OCI-LY1 (cell line): Measurements from ENCODE around the gene CCDC102B.

Source experiments
- H2AFZ ChIP-seq: fragments of 200-600 bp; sonication (generic), shearing (Covaris generic); 2 replicates; pipeline ENCODE4 v1.6.0; 2014; ENCODE audit warnings: antibody characterized with exemption, mild to moderate bottlenecking, low read length
- H3F3A ChIP-seq: fragments of 200-600 bp; sonication (generic), shearing (Covaris generic); 2 replicates; pipeline ENCODE4 v1.6.0; 2014; ENCODE audit warnings: mild to moderate bottlenecking, antibody characterized with exemption, low read length, moderate library complexity; ENCODE audit not compliant: insufficient read depth
- H3K27ac ChIP-seq: fragments of 200-600 bp; sonication (generic); 2 replicates; pipeline ENCODE4 v1.5.1; 2014; ENCODE audit warnings: low read length, mixed run types, mild to moderate bottlenecking, low read depth; ENCODE audit not compliant: poor library complexity, severe bottlenecking
- H3K27me3 ChIP-seq: fragments of 200-600 bp; sonication (generic); 2 replicates; pipeline ENCODE4 v1.6.0; 2014; ENCODE audit warnings: antibody characterized with exemption, mild to moderate bottlenecking, low read length, moderate library complexity; ENCODE audit not compliant: insufficient read depth
- H3K36me3 ChIP-seq: fragments of 200-600 bp; sonication (generic); 2 replicates; pipeline ENCODE4 v1.6.1; 2014; ENCODE audit warnings: mild to moderate bottlenecking, antibody characterized with exemption, low read length, moderate library complexity, mixed read lengths; ENCODE audit not compliant: insufficient read depth
- H3K4me1 ChIP-seq: fragments of 200-600 bp; sonication (generic); 2 replicates; pipeline ENCODE4 v1.5.1; 2014; ENCODE audit warnings: mild to moderate bottlenecking, low read length, moderate library complexity; ENCODE audit not compliant: insufficient read depth, severe bottlenecking
- H3K4me2 ChIP-seq: fragments of 200-600 bp; sonication (generic), shearing (Covaris generic); 2 replicates; pipeline ENCODE4 v1.6.1; 2014; ENCODE audit warnings: low read length
- H3K4me3 ChIP-seq: fragments of 200-600 bp; sonication (generic); 2 replicates; pipeline ENCODE4 v1.5.1; 2014; ENCODE audit warnings: low read length, low read depth, mild to moderate bottlenecking, mixed read lengths; ENCODE audit not compliant: poor library complexity, severe bottlenecking
- H3K79me2 ChIP-seq: fragments of 200-600 bp; shearing (Covaris generic); 2 replicates; pipeline ENCODE4 v1.6.1; 2016; ENCODE audit warnings: mixed run types, low read length, mixed read lengths; ENCODE audit not compliant: insufficient read depth
- H3K9ac ChIP-seq: fragments of 200-600 bp; sonication (generic), shearing (Covaris generic); 2 replicates; pipeline ENCODE4 v1.6.1; 2014; ENCODE audit warnings: mild to moderate bottlenecking, low read length, mixed read lengths
- H3K9me2 ChIP-seq: fragments of 200-600 bp; sonication (generic), shearing (Covaris generic); 2 replicates; pipeline ENCODE4 v1.6.1; 2014; ENCODE audit warnings: low read depth, mild to moderate bottlenecking, low read length, mixed read lengths
- H3K9me3 ChIP-seq: fragments of 200-600 bp; shearing (Covaris generic); 2 replicates; pipeline ENCODE4 v1.6.1; 2014; ENCODE audit warnings: low read length, mixed read lengths
- H4K20me1 ChIP-seq: fragments of 200-600 bp; sonication (generic), shearing (Covaris generic); 2 replicates; pipeline ENCODE4 v1.6.0; 2016; ENCODE audit warnings: mild to moderate bottlenecking, low read length; ENCODE audit not compliant: insufficient read depth
- CTCF ChIP-seq: fragments of 200-600 bp; sonication (generic), shearing (Covaris generic); IDR thresholded peaks from 2 replicates; pipeline ENCODE4 v1.5.1; 2017; ENCODE audit warnings: mild to moderate bottlenecking, antibody characterized with exemption, low read length, moderate library complexity, mixed read lengths
- EZH2 ChIP-seq: fragments of 200-600 bp; sonication (generic), shearing (Covaris generic); IDR thresholded peaks from 2 replicates; pipeline ENCODE4 v1.8.0; 2017; ENCODE audit warnings: borderline replicate concordance, mixed run types, mild to moderate bottlenecking, antibody characterized with exemption, low read length, moderate library complexity, mixed read lengths

Gene CCDC102B

DNA sequence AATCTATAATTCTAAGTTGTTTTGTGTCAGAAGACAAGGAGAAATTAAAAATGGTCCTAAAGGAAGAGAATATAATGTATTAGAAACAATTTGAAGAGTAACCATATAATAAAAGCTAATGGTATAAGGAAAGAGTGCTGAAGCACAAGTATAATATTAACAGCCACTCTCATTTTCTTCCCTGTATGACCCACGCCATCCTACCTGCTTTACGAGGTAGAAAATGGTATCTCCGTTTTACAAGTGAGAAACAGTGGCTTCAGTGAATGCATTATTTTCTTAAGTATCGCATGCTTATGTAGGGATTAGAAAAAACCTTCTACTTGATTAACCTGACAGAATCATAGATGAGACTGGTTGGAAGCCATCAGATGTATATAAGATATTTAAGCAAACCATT is 266.2 kb downstream of the CCDC102B start:
- TF ChIP-seq EZH2 (no peak), CTCF (no peak)
- Histone ChIP-seq H3K79me2 (no peaks in the 10 kb centered on the region), H3F3A (no peaks in the 10 kb centered on the region), H3K27me3 (no peaks in the 10 kb centered on the region), H3K4me3 (no peak overlapping the region), H3K36me3 (no peaks in the 10 kb centered on the region), H2AFZ (no peak overlapping the region), H3K9me3 (no peaks in the 10 kb centered on the region), H3K9me2 (no peaks in the 10 kb centered on the region), H3K9ac (no peak overlapping the region), H3K4me2 (no peak overlapping the region), H4K20me1 (no peaks in the 10 kb centered on the region), H3K4me1 (no peaks in the 10 kb centered on the region), H3K27ac (no peak overlapping the region)

- Histone ChIP-seq H3K4me3 (no peak overlapping the region), H3K27me3 (no peaks in the 10 kb centered on the region), H3K9me3 (no peaks in the 10 kb centered on the region), H2AFZ (no peak overlapping the region), H3K4me2 (no peak overlapping the region), H4K20me1 (no peaks in the 10 kb centered on the region), H3K4me1 (no peaks in the 10 kb centered on the region), H3K79me2 (no peaks in the 10 kb centered on the region), H3F3A (no peaks in the 10 kb centered on the region; the same call in 1 of the 2 replicates), H3K9ac (no peak overlapping the region), H3K27ac (no peak overlapping the region), H3K36me3 (no peaks in the 10 kb centered on the region), H3K9me2 (no peaks in the 10 kb centered on the region)
- TF ChIP-seq EZH2, result no peak
- TF ChIP-seq CTCF, result no peak
Measured at GRCh38 chr18:69067048-69067447, 269.2 kb downstream of the CCDC102B start.

GRCh38 chr18:69071680-69072079 is 273.8 kb downstream of the CCDC102B start:
- Histone ChIP-seq H3K27ac (no peak overlapping the region), H3K4me1 (no peaks in the 10 kb centered on the region), H2AFZ (no peak overlapping the region), H3K9ac (no peak overlapping the region), H3K9me2 (no peaks in the 10 kb centered on the region), H4K20me1 (no peaks in the 10 kb centered on the region), H3K4me3 (no peak overlapping the region), H3K4me2 (no peak overlapping the region), H3K36me3 (no peaks in the 10 kb centered on the region), H3K79me2 (no peaks in the 10 kb centered on the region), H3K9me3 (no peaks in the 10 kb centered on the region), H3K27me3 (no peaks in the 10 kb centered on the region), H3F3A (no peaks in the 10 kb centered on the region; the same call in 1 of the 2 replicates)
- TF ChIP-seq EZH2, result no peak
- no peak for TF ChIP-seq CTCF
